Endometrium (tissue), 2 donors: ENCODE results near the gene PGR.
"Not testable (repeated sequence)": the region's sequence is repeated elsewhere in the genome, so short reads cannot be mapped to it uniquely, and the experiment has no call there.

ENCODE experiments used
- FAIRE-seq: peaks from 2 replicates; lab custom pipeline; 2012; peaks lifted over from hg19 to GRCh38; lab: Jason Lieb, UNC
- donor health status: control.
- donor health status: control.

Gene PGR

DNA sequence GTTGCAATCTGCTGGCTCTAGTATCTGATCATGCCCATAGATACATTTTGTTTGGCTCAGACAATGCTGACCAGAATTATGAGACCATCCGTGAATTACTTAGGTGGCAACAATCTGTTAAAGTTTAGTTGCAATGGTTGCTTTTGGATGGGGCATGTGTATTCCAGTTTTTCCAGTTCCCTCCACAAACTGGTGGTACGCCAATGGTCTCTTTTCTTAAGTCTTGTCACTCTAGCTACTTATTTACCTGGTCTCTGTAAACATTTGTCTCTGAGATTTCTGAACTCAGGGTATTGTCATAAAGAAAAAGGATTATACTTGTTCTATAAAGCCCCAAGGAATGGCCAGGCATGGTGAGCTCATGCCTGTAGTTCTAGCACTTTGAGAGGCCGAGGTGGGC, 65.9 kb downstream of the PGR start:
- no peak for FAIRE-seq

DNA sequence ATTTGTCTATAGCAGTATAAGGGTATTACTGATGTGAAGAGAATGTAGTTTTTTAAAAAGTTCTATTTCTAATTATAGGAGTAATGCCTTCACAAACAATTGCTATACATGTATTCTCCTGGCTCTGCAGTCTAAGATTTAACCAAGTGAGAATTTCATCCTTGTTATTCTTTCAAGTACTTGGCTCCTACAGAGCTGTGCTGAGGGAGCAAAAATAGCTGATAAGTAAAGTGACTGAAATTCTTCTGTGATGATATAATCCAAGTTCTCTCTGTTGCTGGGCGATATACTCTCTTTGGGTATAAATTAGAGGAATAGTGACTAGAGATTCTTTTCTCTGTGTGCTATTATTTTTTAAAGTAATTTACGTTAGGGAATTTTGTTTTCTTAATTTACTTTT, 68.0 kb downstream of the PGR start:
- no peak for FAIRE-seq

DNA sequence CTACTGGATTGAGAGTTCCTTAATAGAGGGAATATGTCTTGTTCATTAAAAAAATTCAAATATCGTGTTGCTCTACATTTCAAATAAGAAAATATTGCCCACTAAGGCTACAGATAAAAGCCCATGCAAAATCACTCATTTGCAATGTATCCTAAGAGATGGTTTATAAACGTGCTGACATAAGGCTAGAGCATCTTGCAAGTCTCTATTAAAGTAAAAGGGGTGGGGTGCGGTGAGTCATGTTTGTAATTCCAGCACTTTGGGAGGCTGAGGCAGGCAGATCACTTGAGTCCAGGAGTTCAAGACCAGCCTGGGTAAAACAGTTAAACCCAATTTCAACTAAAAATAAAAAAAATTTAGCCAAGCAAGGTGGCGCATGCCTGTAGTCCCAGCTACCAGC, 70.3 kb downstream of the PGR start:
- FAIRE-seq: no peak

DNA sequence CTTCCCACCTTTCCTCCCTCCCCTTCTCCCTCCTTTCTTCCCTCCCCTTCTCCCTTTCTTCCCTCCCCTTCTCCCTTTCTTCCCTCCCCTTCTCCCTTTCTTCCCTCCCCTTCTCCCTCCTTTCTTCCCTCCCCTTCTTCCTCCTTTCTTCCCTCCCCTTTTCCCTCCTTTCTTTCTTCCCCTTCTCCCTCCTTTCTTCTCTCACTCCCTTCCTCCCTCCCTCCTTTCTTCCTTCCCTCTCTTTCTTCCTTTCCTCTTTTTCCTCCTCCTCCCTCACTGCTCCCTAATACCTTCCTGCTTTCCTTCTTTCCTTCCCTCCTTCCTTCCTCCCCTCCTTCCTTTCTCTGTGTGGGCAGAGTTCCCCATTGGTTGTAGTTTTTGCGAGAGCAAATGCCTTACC, 76.1 kb downstream of the PGR start:
- FAIRE-seq: no peak

DNA sequence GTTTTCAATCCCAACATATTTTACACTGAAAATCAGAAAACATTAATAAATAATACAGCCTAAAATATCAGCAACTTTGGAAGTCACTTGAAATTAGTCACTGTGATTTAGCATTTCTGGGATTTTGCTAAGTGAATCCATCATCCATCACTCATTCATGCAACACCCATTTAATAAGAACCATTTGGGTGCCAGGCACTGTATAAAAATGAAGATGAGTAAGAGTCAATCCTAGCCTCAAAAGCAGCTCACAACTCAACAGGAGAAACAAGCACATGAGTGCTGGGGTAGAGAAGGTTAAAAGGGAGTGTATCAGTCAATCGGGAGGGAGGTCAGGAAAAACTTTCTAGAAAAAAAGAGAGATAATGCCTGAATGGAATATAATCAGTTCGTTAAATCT, 77.9 kb downstream of the PGR start:
- FAIRE-seq: peak; percentile 8

DNA sequence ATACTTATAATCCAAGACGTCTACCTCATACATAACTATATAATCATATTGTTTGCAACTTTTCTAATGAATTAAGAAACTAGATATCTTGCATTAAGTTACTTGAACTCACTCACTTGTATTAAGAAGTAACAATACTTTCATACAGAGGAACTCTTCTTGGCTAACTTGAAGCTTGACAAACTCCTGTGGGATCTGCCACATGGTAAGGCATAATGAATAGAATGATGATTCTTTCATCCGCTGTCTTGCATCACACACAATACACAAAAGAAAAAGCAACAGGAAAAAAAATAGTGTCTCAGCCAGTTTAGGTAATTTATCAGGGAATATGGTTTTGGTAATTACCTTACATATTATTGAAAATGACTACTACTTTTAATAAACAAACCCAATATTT, 79.8 kb downstream of the PGR start:
- FAIRE-seq: no peak

DNA sequence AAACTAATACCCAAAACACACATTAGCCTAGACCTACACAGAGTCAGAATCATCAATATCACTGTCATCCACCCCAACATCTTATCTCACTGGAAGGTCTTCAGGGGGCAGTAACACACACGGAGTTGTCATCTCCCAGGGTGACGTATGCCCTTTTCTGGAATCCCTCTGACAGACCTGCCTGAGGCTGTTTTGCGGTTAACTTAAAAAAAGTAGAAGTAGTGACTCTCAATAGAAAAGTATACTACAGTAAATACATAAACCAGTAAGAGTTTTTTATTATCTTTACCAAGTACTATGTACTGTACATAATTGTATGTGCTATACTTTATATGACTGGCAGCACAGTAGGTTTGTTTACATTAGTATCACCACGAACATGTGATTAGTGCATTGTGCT, 80.5 kb downstream of the PGR start:
- FAIRE-seq: no peak

DNA sequence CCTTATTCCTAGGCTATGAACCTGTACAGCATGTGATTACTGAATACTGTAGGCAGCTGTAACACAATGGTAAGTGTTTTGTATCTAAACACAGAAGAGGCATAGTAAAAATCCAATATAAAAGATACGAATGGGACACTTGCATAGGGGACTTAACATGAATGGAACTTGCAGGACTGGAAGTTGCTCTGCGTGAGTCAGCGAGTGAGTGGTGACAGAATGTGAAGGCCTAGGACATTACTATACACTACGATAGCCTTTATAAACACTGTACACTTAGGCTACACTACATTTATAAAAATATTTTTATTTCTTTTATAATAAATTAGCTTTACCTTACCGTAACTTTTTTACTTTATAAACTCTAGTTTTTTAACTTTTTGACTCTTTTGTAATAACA, 81.1 kb downstream of the PGR start:
- FAIRE-seq: peak; percentile 43

DNA sequence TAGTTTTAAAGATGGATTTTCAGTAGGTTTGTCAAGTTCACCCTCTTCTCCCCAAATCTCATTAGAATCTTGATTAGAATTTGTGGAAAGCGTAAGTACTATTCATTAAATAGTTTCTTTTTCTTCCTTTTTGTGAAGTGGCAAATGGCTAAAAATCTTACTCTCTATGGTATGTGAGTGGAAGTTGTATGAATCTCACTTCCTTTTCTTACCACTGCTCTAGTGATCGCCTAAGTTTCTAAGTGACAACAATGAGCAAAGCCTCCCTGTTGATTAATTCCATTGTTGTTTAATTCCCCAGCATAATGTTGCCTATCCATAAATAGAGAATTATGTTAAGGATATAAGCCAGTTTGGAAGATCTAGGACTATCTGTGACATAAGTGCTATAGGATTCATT, 82.7 kb downstream of the PGR start:
- FAIRE-seq: no peak

DNA sequence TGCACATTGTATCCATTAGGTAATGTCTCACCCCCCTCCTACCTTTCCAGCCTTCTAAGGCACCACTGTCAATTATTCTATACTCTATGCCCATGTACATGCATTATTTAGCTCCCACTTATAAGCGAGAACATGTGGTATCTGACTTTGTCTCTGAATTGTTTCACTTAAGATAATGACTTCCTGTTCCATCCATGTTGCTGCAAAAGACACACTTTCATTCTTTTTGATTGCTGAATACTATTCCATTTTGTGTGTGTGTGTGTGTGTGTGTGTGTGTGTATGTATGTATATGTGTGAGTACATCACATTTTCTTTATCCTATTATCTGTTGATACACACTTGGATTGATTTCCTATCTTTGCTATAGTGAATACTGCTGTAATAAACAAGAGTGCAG, 84.2 kb downstream of the PGR start:
- no peak for FAIRE-seq

DNA sequence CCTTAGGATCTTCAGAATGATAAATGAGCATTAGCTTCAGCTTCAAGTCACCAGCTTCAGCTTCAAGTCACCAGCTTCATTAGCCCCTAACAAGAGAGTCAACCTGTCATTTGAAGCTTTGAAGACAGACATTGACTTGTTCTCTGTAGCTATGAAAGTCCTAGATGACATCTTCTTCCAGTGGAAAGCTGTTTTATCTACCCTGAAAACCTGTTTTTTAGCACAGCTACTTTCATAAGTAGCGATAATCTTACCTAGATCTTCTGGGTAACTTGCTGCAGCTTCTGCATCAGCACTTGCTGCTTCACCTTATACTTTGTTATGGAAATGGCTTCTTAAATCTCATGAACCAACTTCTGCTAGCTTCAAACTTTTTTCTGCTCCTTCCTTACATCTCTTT, 85.7 kb downstream of the PGR start:
- no peak for FAIRE-seq

DNA sequence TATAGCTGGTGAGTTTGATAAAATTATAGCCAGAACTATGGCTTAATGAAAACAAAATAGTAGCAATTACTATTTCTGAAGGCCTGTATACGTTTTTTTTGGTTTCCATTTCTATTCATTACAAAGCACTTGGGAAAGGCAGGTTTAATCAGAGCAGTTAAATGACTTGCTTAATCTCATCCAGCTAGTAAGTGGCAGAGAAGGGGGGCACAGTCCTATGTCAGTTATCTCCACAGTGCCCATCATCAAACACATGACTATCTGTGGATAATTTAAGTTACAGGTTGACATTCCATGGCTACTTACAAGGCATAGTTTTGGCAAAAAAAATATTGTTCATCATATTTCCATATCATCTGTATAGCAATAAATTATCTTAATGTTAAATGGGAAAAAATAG, 93.7 kb downstream of the PGR start:
- no peak for FAIRE-seq

DNA sequence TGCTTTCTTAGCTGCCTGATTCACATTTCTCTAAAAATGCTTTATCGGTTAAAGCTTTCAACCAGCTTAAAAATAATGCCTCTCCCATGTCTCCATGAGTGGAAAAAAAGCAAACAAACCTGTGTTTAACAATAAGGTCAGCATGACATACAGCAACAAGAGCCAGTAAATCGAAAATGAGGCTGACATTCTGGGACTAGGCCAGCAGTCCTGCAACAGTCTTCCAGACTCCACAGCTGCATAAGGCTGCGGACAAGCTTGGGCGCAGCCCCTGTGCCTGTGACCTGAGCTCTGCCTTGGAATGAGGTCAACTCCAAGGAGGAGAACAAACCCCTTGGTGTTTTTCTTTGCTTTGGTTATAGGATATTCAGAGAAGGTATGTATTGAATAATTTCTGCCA, 95.5 kb downstream of the PGR start:
- FAIRE-seq: peak; percentile 99

DNA sequence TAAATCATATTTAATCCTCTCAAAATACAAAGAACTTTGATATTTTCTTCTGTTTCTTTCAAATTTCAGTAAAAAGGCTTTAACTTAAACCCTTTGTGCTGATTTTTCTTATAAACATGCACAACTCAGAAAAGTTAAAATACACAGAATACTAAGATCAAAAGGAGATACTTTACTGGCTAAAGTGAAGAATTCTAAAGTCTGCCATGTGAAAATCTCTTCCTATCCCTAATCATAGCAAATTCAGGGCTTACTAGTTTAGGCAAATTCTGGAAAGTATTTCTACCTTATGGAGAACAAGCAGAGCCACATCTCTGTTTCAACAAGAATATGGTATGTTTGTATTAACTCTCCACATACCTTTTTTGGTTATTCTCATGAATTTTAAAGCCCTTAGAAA, 96.6 kb downstream of the PGR start:
- FAIRE-seq: no peak

DNA sequence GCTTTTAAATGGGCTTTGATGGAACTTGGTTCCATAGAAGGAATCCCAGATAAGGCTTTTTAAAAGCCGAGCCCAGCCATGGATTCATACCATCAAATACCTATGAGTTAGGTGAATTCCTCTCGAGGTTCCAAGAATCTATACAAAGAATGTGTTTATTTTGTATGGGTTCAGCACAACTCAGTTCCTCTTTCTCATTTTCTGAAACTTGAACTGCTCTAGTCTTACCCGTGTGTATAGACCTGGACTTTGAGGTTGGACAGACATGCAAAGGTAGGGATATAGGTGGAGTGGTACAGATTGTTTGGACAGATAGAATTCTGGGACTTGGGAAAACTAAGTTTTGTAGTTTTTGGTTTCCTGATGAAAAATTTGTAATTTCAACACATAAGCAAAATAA, 97.9 kb downstream of the PGR start:
- no peak for FAIRE-seq

DNA sequence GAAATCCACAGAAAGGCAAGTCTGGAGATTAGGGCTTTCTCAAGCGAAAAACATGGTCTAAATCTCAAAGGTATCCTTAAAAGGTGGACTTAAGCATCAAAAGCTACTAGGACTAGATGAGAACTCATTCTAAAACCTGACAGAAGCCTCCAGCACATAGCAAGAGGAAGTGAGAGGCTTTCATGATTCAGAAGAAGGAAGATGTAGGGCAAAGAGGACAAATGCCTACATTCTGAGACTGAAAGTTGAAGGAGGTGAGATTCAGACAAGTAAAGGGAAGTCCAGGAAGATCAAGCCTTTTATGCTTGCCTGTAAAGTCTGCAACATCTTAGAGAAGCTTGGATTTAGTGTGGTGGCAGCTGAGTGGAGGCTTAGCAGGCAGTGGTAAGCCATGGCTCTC, 98.9 kb downstream of the PGR start:
- no peak for FAIRE-seq

DNA sequence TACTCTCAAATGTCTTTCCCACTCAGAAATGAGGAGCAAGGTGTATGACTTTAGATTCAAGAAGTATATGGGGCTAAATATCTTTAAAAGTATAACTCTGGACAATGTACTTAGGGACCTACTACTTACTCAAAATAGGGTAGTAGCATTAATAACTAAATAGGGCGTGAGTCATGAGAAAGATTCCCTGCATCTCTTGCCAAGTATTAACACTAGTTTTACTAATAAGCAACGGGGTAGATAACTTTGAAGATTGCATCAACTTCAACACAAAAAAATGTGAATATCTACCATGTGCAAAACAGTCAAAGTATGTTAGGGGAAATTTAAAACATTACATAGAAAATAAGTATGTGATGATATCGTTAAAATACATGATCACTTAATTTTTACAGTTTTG, 99.6 kb downstream of the PGR start:
- peak; percentile 39 for FAIRE-seq

DNA sequence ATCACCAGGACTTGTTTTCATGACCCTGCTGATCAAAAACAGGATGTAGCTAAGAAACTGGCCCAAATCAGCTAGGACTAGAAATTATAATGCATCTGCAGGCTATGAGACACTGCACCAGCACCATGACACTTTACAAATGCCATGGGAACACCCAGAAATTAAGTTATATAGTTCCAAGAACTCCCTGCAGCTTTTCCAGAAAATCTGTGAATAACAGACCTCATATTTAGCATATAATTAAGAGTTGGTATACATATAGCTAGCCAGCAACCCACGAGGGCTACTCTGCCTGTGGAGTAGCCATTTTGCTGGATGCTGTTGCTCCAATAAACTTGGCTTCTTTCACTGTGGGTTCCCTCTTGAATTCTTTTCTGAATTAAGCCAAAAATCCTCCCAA, 101.0 kb downstream of the PGR start:
- FAIRE-seq: no peak

DNA sequence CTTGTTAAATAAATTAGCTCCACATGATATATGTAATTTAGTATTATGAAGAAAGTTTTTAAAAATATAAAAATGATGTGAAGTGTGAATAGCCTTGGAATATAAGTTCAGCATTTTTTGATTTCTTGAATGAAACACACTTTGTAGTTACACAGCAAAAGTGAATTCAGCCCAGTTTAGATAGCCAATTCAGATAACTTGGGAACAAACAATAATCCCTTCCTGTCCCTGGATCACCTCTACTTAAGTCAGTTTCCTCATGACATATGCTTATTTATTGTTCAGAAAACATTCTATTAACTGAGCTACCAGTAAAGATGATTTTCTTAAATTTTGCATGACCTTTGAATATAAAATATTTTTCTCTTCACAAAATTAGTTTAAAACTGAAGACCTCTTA, 107.4 kb downstream of the PGR start:
- peak; percentile 74 for FAIRE-seq

DNA sequence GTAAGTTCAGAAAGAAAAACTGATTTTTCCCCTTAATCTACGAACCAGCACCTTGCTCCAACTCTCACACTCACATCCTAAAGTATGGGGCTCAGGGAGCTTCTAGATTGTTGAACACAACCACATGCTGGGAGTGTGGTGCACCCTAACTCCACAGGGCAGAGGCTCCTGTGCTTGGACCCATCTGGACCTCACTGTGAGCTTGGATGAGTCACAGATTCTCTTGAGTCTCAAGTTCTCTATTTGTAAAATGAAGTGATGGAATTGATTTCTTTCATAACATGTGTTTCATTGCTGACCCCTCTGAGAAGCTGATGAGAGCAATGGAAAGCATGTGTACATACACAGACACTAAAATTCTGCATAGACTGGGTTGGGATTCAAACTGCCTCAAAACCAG, 109.7 kb downstream of the PGR start:
- FAIRE-seq: no peak

DNA sequence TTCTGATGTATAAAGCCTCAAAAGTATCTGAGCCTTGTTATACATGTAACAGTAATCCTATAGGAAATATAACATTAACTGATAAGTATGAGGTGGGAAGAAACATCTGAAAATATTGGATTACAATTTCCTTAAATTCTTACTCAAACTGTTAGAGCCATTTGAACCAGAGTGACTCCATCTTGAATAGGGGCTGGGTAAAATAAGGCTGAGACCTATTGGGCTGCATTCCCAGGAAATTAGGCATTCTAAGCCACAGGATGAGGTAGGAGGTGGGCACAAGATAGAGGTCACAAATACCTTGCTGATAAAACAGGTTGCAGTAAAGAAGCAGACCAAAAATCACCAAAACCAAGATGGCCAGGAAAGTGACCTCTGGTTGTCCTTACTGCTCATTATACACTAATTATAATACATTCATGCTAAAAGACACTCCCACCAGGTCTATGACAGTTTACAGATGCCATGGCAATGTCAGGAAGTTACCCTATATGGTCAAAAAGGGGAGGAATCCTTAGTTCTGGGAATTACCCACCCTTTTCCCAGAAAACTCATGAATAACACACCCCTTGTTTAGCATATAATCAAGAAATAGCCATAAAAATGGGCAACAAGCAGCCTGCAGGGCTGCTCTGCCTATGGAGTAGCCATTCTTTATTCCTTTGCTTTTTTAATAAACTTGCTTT, 114.9 kb downstream of the PGR start:
- FAIRE-seq: no peak

DNA sequence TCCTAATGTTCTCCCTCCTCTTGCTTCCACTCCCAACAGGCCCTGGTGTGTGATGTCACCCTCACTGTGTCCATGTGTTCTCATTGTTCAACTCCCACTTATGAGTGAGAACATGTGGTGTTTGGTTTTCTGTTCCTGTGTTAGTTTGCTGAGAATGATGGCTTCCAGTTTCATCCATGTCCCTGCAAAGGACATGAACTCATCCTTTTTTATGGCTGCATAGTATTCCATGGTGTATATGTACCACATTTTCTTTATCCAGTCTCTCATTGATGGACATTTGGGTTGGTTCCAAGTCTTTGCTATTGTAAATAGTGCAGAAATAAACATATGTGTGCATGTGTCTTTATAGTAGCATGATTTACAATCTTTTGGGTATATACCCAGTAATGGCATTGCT, 115.9 kb downstream of the PGR start:
- not testable (repeated sequence) for FAIRE-seq

DNA sequence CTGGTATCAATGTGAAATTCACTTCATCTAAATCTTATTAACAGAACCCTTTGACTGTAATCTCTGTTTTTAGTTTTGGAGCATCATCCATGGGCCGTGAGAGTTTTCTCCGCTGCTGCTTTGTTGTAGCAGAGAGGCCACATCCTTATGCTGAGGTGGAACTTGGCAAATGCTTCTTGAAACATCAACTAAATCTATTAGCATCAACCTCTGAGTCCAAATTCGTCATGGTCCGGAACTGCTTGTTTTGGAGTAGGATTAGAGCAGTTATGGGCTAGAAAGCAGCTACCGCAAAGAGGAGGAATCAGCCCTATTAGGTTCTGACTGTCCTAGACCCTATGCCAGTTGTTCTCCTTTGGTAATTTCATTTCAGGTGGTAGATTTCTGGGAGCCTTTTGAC, 117.7 kb downstream of the PGR start:
- no peak for FAIRE-seq

DNA sequence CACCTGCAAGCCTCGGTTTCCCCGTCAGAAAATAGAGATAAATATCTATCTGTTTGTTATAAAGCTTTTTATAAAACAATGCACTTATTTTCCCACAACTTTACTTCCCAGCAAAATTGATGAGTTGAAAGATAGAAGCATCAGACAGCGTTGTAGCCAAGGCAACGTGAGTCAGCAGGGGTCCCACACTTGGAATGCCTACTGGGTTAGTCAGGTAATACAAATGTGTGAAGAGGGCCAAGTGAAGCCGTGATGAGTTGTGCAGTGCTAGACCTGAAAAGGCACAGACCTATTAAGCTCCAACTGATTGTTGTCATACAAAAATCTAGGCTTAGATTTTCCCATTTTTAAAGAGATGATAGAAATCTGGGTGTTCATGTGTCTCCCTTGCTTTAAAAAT, 118.7 kb downstream of the PGR start:
- FAIRE-seq: no peak

DNA sequence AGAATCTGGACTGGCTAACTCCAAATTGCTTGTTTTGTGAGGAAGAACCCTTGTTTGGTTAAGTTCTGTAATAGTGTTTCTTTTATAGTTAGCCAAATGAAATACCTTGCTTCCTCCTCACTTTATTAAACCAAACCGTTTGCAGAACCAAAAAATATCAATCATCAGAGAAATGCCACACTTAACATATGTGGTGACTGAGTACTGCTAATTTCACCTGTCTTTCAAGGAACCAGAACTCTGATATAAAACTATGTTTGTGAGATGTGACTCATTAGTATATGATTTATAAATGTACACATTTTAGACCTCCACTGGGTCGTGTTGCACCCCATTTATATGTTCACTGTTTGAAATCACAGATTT, 119.9 kb downstream of the PGR start:
- no peak for FAIRE-seq
